ENCODE data around the gene MAK. TPM values are rescaled to one million over a fixed set of nuclear protein-coding genes. Genes with fewer than 3 reads are reported as not detected.

Gene MAK
- polyA plus RNA-seq, 2 of the 4 experiments (the other 2 are of a cell fraction): 0.05 to 0.09 TPM

- no peaks in the 10 kb centered on the region for H3K9me3 ChIP-seq
- WGBS (ENCODE audit: missing lambda C conversion rate): 2% methylated on average over 2 of the region's 2 CpGs
- TF ChIP-seq CTCF (IDR thresholded peaks at IDR 0.05) (peak; percentile 90), RAD21 (conservative IDR thresholded peaks at IDR 0.05 in 1 of 2, IDR thresholded peaks at IDR 0.05 in 1 of 2) (peak; percentile 82 to 88), EHMT2 (IDR thresholded peaks at IDR 0.05; ENCODE audit: low read depth) (no peak), SMC3 (IDR thresholded peaks at IDR 0.05) (peak; percentile 80)
- H3K4me2 ChIP-seq: peak overlapping the region; percentile 36; the same call in 2 of the 3 replicates
- no peak overlapping the region for H3K4me3 ChIP-seq
- FAIRE-seq (no peak), DNase-seq (ENCODE audit: low read depth in 1 of 2, low spot score in 1 of 2) (peak; percentile 56 to 60), ATAC-seq (peak; percentile 99)
- ChIA-PET POLR2A (no interaction called here), CTCF (interaction anchor here (0.7 to 3.7 kb wide), 27 partner anchors 8 to 805 kb away, joined by 3 to 38 read pairs (median 4); no protein-coding TSS in a partner anchor)
- no peak overlapping the region; a peak in 1 of 6 replicates for H3K27ac ChIP-seq
- peaks cover 7% of the 10 kb centered on the region; the same call in 2 of the 3 replicates for H3K4me1 ChIP-seq
Measured at GRCh38 chr6:10801224-10801848, 37.0 kb downstream of the MAK start.

- peak overlapping the region; percentile 36; the same call in 2 of the 3 replicates for H3K4me2 ChIP-seq
- no peak overlapping the region for H3K4me3 ChIP-seq
- DNase-seq (ENCODE audit: low read depth in 1 of 2, low spot score in 1 of 2) (peak; percentile 47), ATAC-seq (peak; percentile 71 to 80), FAIRE-seq (no peak)
- 34% methylated on average over 3 of the region's 3 CpGs for WGBS (ENCODE audit: missing lambda C conversion rate)
- peaks cover 7% of the 10 kb centered on the region; the same call in 2 of the 3 replicates for H3K4me1 ChIP-seq
- ChIA-PET CTCF (interaction anchor here (0.6 to 3.7 kb wide), 21 partner anchors 9 to 804 kb away, joined by 3 to 38 read pairs (median 4); no protein-coding TSS in a partner anchor), POLR2A (no interaction called here)
- TF ChIP-seq KDM5A (IDR thresholded peaks at IDR 0.05) (no peak), JUN (IDR thresholded peaks at IDR 0.05) (no peak), CEBPB (IDR thresholded peaks at IDR 0.05) (peak in 1 of 2 experiments; percentile 55; a peak in 1 of 4 replicates), NR3C1 (IDR thresholded peaks at IDR 0.05) (no peak), FOSL2 (IDR thresholded peaks at IDR 0.05) (no peak), FOSL2 (CRISPR knock-in tag; IDR thresholded peaks at IDR 0.05) (peak; percentile 65), CBX8 (IDR thresholded peaks at IDR 0.05) (no peak), E2F6 (IDR thresholded peaks at IDR 0.05; ENCODE audit: borderline replicate concordance, low read depth) (no peak), MAFK (IDR thresholded peaks at IDR 0.05; ENCODE audit: partially characterized antibody) (peak; percentile 73), RAD21 (conservative IDR thresholded peaks at IDR 0.05 in 1 of 2, IDR thresholded peaks at IDR 0.05 in 1 of 2) (no peak), HES2 (IDR thresholded peaks at IDR 0.05) (no peak)
- H3K27ac ChIP-seq: peak overlapping the region in 1 of 2 experiments; percentile 55; a peak in 2 of 6 replicates
- no peaks in the 10 kb centered on the region for H3K9me3 ChIP-seq
Measured at GRCh38 chr6:10800810-10801209, 37.5 kb downstream of the MAK start.

- Histone ChIP-seq H3K4me3 (no peak overlapping the region), H3K4me2 (no peak overlapping the region), H3K4me1 (peaks cover 12% of the 10 kb centered on the region; the same call in 2 of the 3 replicates), H3K9me3 (no peaks in the 10 kb centered on the region), H3K27ac (no peak overlapping the region; a peak in 1 of 6 replicates)
- CTCF ChIA-PET: no interaction called here
- POLR2A ChIA-PET: no interaction called here
- ATAC-seq (no peak; a peak in 1 of 6 replicates), FAIRE-seq (no peak), DNase-seq (ENCODE audit: low read depth in 1 of 2, low spot score in 1 of 2) (no peak)
- TF ChIP-seq KDM5A (IDR thresholded peaks at IDR 0.05): no peak
- no peak for TF ChIP-seq CEBPB (IDR thresholded peaks at IDR 0.05)
- TF ChIP-seq MAZ (IDR thresholded peaks at IDR 0.05; ENCODE audit: borderline replicate concordance, low read depth, low read length): no peak
- TF ChIP-seq EHMT2 (IDR thresholded peaks at IDR 0.05; ENCODE audit: low read depth): no peak
- TF ChIP-seq CTCF (IDR thresholded peaks at IDR 0.05): no peak
- TF ChIP-seq BHLHE40 (IDR thresholded peaks at IDR 0.05; ENCODE audit: low read depth, low read length): no peak
- no peak for TF ChIP-seq RARB (CRISPR knock-in tag; IDR thresholded peaks at IDR 0.05)
- TF ChIP-seq KDM1A (IDR thresholded peaks at IDR 0.05; ENCODE audit: low read depth): no peak
- TF ChIP-seq RCOR1 (IDR thresholded peaks at IDR 0.05; ENCODE audit: low read depth, low read length): no peak
- no peak for TF ChIP-seq REST (IDR thresholded peaks at IDR 0.05)
- no peak for TF ChIP-seq MYC (IDR thresholded peaks at IDR 0.05; ENCODE audit: borderline replicate concordance, low read length)
- 44% methylated on average over 3 of the region's 3 CpGs for WGBS (ENCODE audit: missing lambda C conversion rate)
Measured at GRCh38 chr6:10794239-10794638, 44.1 kb downstream of the MAK start.
